Stimulated activated naive CD4-positive, alpha-beta T cell treated with Interleukin-2 at 50 U/mL for 16 hours (primary cell): ENCODE measurements around the gene CDCP1.

ENCODE experiments used
- DNase-seq: peaks from one replicate; lab custom pipeline; 2025; lab: John Stamatoyannopoulos, UW

Gene CDCP1

GRCh38 chr3:45135959-45136358 is 10.2 kb downstream of the CDCP1 start:
- DNase-seq = no peak

GRCh38 chr3:45134758-45135521 is 11.2 kb downstream of the CDCP1 start:
- DNase-seq = no peak

GRCh38 chr3:45132568-45133211 is 13.5 kb downstream of the CDCP1 start:
- no peak for DNase-seq

- no peak for DNase-seq
These were observed 15.0 kb downstream of the CDCP1 start for GRCh38 chr3:45131201-45131600.

- no peak for DNase-seq
These were observed 15.7 kb downstream of the CDCP1 start for GRCh38 chr3:45130476-45130875.

- no peak for DNase-seq
These were observed 17.2 kb downstream of the CDCP1 start for GRCh38 chr3:45128950-45129349.

GRCh38 chr3:45127130-45127822 is 18.9 kb downstream of the CDCP1 start:
- DNase-seq = no peak

- no peak for DNase-seq
These were observed 19.4 kb downstream of the CDCP1 start for GRCh38 chr3:45126730-45127129.

- no peak for DNase-seq
These were observed 20.6 kb downstream of the CDCP1 start for GRCh38 chr3:45125550-45126026.

GRCh38 chr3:45124956-45125355 is 21.2 kb downstream of the CDCP1 start:
- DNase-seq = no peak

- no peak for DNase-seq
These were observed 21.8 kb downstream of the CDCP1 start for GRCh38 chr3:45124352-45124751.

- no peak for DNase-seq
These were observed 22.5 kb downstream of the CDCP1 start for GRCh38 chr3:45123581-45124269.

GRCh38 chr3:45123030-45123429 is 23.1 kb downstream of the CDCP1 start:
- DNase-seq = no peak

- no peak for DNase-seq
These were observed 25.6 kb downstream of the CDCP1 start for GRCh38 chr3:45120359-45121158.

- DNase-seq = no peak
These were observed 26.3 kb downstream of the CDCP1 start for GRCh38 chr3:45119824-45120358.

- DNase-seq = no peak
These were observed 26.8 kb downstream of the CDCP1 start for GRCh38 chr3:45119376-45119775.

GRCh38 chr3:45118615-45119071 is 27.5 kb downstream of the CDCP1 start:
- DNase-seq = no peak

GRCh38 chr3:45116350-45116749 is 29.8 kb downstream of the CDCP1 start:
- no peak for DNase-seq

- DNase-seq = no peak
These were observed 32.5 kb downstream of the CDCP1 start for GRCh38 chr3:45113625-45114050.

- DNase-seq = no peak
These were observed 33.2 kb downstream of the CDCP1 start for GRCh38 chr3:45112939-45113338.

GRCh38 chr3:45110509-45110833 is 35.7 kb downstream of the CDCP1 start:
- no peak for DNase-seq
